ENCODE data around the gene CAAP1. TPM values are rescaled to one million over a fixed set of nuclear protein-coding genes. Genes with fewer than 3 reads are reported as not detected.

The CAAP1 gene
- polyA plus RNA-seq, 4 donors = 9.2 to 36.3 (median 19.7) TPM

- H3K27ac ChIP-seq (ENCODE audit: low read depth in 1 of 3, low read length in 2 of 3) = no peak overlapping the region
- H3K4me3 ChIP-seq (ENCODE audit: low read depth in 1 of 3, low read length in 3 of 3) = no peak overlapping the region
- FAIRE-seq = no peak
- 13 to 61% (median 39%) methylated on average over 1 of the region's 1 CpG for WGBS, 3 donors
- H3K36me3 ChIP-seq (ENCODE audit: control insufficient read depth in 3 of 3, insufficient read depth in 2 of 3, low read depth in 1 of 3, low read length in 3 of 3) = peaks cover 12 to 23% (median 13%) of the 10 kb centered on the region in 3 donors
- H3K9me3 ChIP-seq (ENCODE audit: control insufficient read depth in 2 of 2, insufficient read depth in 1 of 2, low read depth in 1 of 2, low read length in 1 of 2) = no peaks in the 10 kb centered on the region
- no peaks in the 10 kb centered on the region for H3K4me1 ChIP-seq (ENCODE audit: control insufficient read depth in 3 of 3, insufficient read depth in 2 of 3, low read depth in 1 of 3, low read length in 2 of 3)
- DNase-seq = no peak
- no peaks in the 10 kb centered on the region for H3K27me3 ChIP-seq (ENCODE audit: control insufficient read depth in 3 of 3, insufficient read depth in 3 of 3, low read length in 3 of 3)
Measured at GRCh38 chr9:26919698-26920097, 27.1 kb upstream of the CAAP1 start.

DNA sequence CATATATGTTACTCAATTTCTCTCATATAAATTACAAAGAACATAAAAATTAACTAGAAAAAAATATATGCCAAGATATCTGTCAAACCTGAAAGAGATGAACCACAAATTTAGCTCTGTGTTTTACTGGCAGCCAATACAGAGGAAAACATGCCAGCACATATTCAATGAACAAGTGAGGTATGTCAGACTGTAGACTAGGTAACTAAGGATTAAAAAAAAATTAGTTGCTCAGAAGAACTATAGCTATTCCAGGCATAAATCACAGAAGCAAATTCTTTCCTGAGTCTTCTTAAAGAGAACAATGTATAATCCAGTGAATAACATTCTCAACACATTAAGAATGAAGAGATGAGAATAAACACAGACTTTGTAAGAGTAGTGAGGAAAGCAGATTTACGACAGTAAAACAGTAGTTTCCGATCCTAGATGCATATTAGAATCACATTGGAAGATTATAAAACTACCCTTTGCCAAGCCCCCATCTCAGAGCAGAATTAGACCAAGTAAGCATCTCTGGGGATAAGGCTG is 20.6 kb upstream of the CAAP1 start:
- Histone ChIP-seq H3K36me3 (ENCODE audit: control insufficient read depth in 3 of 3, insufficient read depth in 2 of 3, low read depth in 1 of 3, low read length in 3 of 3) (peaks cover 5 to 13% (median 8%) of the 10 kb centered on the region in 3 donors), H3K27ac (ENCODE audit: low read depth in 1 of 3, low read length in 2 of 3) (no peak overlapping the region), H3K4me3 (ENCODE audit: low read depth in 1 of 3, low read length in 3 of 3) (no peak overlapping the region), H3K27me3 (ENCODE audit: control insufficient read depth in 3 of 3, insufficient read depth in 3 of 3, low read length in 3 of 3) (no peaks in the 10 kb centered on the region), H3K4me1 (ENCODE audit: control insufficient read depth in 3 of 3, insufficient read depth in 2 of 3, low read depth in 1 of 3, low read length in 2 of 3) (no peaks in the 10 kb centered on the region), H3K9me3 (ENCODE audit: control insufficient read depth in 2 of 2, insufficient read depth in 1 of 2, low read depth in 1 of 2, low read length in 1 of 2) (no peaks in the 10 kb centered on the region)
- DNase-seq (no peak), FAIRE-seq (no peak)
- WGBS, 3 donors = 97 to 100% (median 99%) methylated on average over 2 of the region's 2 CpGs

DNA sequence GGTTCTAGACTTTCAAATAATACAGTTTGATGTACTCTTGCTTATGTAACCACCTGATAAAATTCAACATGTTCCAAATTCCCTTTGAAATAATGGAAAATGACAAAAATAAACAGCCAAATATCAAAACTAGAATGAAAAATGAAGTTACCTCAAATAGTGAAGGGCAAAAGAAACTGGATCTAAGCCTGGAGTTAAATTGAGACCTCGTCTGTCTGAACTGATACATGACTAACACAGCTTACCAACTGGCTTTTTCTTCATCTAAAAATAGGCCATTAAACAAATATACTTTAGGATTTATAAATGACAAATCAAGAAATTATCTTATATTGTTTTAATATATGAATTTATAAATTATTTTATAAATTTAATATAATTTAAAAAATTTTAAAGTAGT is 12.1 kb upstream of the CAAP1 start:
- no peak for DNase-seq
- WGBS, 3 donors = 78 to 90% (median 83%) methylated on average over 1 of the region's 1 CpG
- Histone ChIP-seq H3K4me3 (ENCODE audit: low read depth in 1 of 3, low read length in 3 of 3) (no peak overlapping the region), H3K36me3 (ENCODE audit: control insufficient read depth in 3 of 3, insufficient read depth in 2 of 3, low read depth in 1 of 3, low read length in 3 of 3) (peaks cover 3 to 18% (median 6%) of the 10 kb centered on the region in 3 donors), H3K4me1 (ENCODE audit: control insufficient read depth in 3 of 3, insufficient read depth in 2 of 3, low read depth in 1 of 3, low read length in 2 of 3) (no peaks in the 10 kb centered on the region), H3K27me3 (ENCODE audit: control insufficient read depth in 3 of 3, insufficient read depth in 3 of 3, low read length in 3 of 3) (no peaks in the 10 kb centered on the region), H3K9me3 (ENCODE audit: control insufficient read depth in 2 of 2, insufficient read depth in 1 of 2, low read depth in 1 of 2, low read length in 1 of 2) (no peaks in the 10 kb centered on the region), H3K27ac (ENCODE audit: low read depth in 1 of 3, low read length in 2 of 3) (no peak overlapping the region)
- FAIRE-seq = no peak

DNA sequence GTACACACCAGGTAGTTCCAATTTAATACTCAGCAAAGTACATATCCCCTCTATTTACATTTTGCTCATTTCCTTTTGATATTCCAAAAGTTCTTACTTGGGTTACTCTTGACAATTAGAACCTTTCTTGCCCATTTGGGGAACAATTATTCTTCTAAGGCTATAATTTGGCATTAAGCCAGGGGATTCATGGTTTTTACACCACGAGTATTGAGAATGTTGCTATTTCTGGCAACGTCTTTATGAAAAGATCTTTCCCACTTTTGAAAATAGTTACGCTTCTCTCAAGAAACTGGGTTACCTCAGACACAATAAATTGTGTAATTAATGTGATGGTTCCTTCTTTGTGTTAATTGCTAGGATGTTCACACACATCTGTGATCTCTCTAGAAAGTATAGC is 11.5 kb upstream of the CAAP1 start:
- no peaks in the 10 kb centered on the region for H3K9me3 ChIP-seq (ENCODE audit: control insufficient read depth in 2 of 2, insufficient read depth in 1 of 2, low read depth in 1 of 2, low read length in 1 of 2)
- no peaks in the 10 kb centered on the region for H3K4me1 ChIP-seq (ENCODE audit: control insufficient read depth in 3 of 3, insufficient read depth in 2 of 3, low read depth in 1 of 3, low read length in 2 of 3)
- no peak overlapping the region for H3K4me3 ChIP-seq (ENCODE audit: low read depth in 1 of 3, low read length in 3 of 3)
- no peak overlapping the region for H3K27ac ChIP-seq (ENCODE audit: low read depth in 1 of 3, low read length in 2 of 3)
- DNase-seq (no peak), FAIRE-seq (no peak)
- H3K36me3 ChIP-seq (ENCODE audit: control insufficient read depth in 3 of 3, insufficient read depth in 2 of 3, low read depth in 1 of 3, low read length in 3 of 3) = peaks cover 3 to 18% (median 6%) of the 10 kb centered on the region in 3 donors
- H3K27me3 ChIP-seq (ENCODE audit: control insufficient read depth in 3 of 3, insufficient read depth in 3 of 3, low read length in 3 of 3) = no peaks in the 10 kb centered on the region
- 64 to 80% (median 78%) methylated on average over 3 of the region's 3 CpGs for WGBS, 3 donors

GRCh38 chr9:26893030-26893676 is 551 bp upstream of the CAAP1 start:
- FAIRE-seq (no peak), DNase-seq (no peak)
- Histone ChIP-seq H3K9me3 (ENCODE audit: control insufficient read depth in 2 of 2, insufficient read depth in 1 of 2, low read depth in 1 of 2, low read length in 1 of 2) (peaks cover 0 to 12% of the 10 kb centered on the region in 2 donors), H3K4me1 (ENCODE audit: control insufficient read depth in 3 of 3, insufficient read depth in 2 of 3, low read depth in 1 of 3, low read length in 2 of 3) (peaks cover 0 to 6% (median 5%) of the 10 kb centered on the region in 3 donors), H3K27me3 (ENCODE audit: control insufficient read depth in 3 of 3, insufficient read depth in 3 of 3, low read length in 3 of 3) (no peaks in the 10 kb centered on the region), H3K27ac (ENCODE audit: low read depth in 1 of 3, low read length in 2 of 3) (peak overlapping the region; percentile 95 to 100 (median 97)), H3K36me3 (ENCODE audit: control insufficient read depth in 3 of 3, insufficient read depth in 2 of 3, low read depth in 1 of 3, low read length in 3 of 3) (peaks cover 0 to 9% (median 0%) of the 10 kb centered on the region in 3 donors), H3K4me3 (ENCODE audit: low read depth in 1 of 3, low read length in 3 of 3) (peak overlapping the region in 2 of 3 donors; percentile 71 to 74)
- WGBS, 3 donors = 10 to 20% (median 12%) methylated on average over 7 of the region's 7 CpGs

DNA sequence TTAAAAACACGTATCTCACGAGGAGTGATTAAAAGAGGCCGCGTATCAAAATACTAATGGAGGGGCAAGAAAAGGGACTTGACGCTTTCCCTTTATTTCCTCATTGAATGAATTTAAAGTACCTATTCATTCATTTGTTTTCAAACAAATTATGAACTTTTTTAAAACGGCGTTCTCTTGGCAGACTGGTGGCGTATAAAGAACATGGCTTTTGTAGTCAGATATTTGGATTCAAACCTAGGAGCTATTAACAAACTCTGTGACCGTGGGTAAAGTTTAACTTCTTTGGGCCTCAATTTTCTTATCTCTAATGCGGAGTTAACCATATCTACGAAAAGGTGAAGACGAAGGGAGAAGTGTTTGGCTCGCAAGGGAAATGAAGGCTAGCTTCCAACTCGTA is 876 bp downstream of the CAAP1 start:
- Histone ChIP-seq H3K4me3 (ENCODE audit: low read depth in 1 of 3, low read length in 3 of 3) (peak overlapping the region; percentile 71 to 91 (median 74)), H3K4me1 (ENCODE audit: control insufficient read depth in 3 of 3, insufficient read depth in 2 of 3, low read depth in 1 of 3, low read length in 2 of 3) (peaks cover 0 to 6% (median 5%) of the 10 kb centered on the region in 3 donors), H3K9me3 (ENCODE audit: control insufficient read depth in 2 of 2, insufficient read depth in 1 of 2, low read depth in 1 of 2, low read length in 1 of 2) (peaks cover 0 to 12% of the 10 kb centered on the region in 2 donors), H3K27me3 (ENCODE audit: control insufficient read depth in 3 of 3, insufficient read depth in 3 of 3, low read length in 3 of 3) (no peaks in the 10 kb centered on the region), H3K27ac (ENCODE audit: low read depth in 1 of 3, low read length in 2 of 3) (peak overlapping the region; percentile 95 to 100 (median 97)), H3K36me3 (ENCODE audit: control insufficient read depth in 3 of 3, insufficient read depth in 2 of 3, low read depth in 1 of 3, low read length in 3 of 3) (peaks cover 0 to 13% (median 0%) of the 10 kb centered on the region in 3 donors)
- FAIRE-seq = no peak
- DNase-seq = peak in 1 of 2 donors; percentile 48
- WGBS, 3 donors = 1% methylated on average over 14 of the region's 14 CpGs

DNA sequence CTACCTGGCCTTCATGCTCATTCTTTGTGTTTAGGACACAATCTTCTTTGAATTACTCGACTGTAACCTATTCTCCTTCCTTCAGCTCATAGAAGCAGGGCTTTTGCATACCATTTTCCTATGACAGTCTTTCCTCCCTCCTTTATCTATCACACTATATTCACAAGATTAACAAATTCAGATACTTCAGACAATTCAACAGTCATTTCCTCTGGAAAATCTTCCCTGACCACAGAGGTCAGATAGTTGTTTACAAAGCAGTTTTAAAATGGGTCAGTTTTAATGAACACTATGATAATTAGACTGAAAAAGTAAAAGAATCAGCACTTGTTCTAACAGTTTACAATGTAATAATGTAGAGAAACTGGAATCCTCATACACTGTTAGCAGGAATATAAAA is 4.3 kb downstream of the CAAP1 start:
- Histone ChIP-seq H3K4me1 (ENCODE audit: control insufficient read depth in 3 of 3, insufficient read depth in 2 of 3, low read depth in 1 of 3, low read length in 2 of 3) (peaks cover 0 to 5% (median 0%) of the 10 kb centered on the region in 3 donors), H3K9me3 (ENCODE audit: control insufficient read depth in 2 of 2, insufficient read depth in 1 of 2, low read depth in 1 of 2, low read length in 1 of 2) (no peaks in the 10 kb centered on the region), H3K27ac (ENCODE audit: low read depth in 1 of 3, low read length in 2 of 3) (no peak overlapping the region), H3K4me3 (ENCODE audit: low read depth in 1 of 3, low read length in 3 of 3) (no peak overlapping the region), H3K27me3 (ENCODE audit: control insufficient read depth in 3 of 3, insufficient read depth in 3 of 3, low read length in 3 of 3) (no peaks in the 10 kb centered on the region), H3K36me3 (ENCODE audit: control insufficient read depth in 3 of 3, insufficient read depth in 2 of 3, low read depth in 1 of 3, low read length in 3 of 3) (peaks cover 0 to 15% (median 1%) of the 10 kb centered on the region in 3 donors)
- 71 to 81% (median 73%) methylated on average over 1 of the region's 1 CpG for WGBS, 3 donors
- FAIRE-seq (no peak), DNase-seq (no peak)

DNA sequence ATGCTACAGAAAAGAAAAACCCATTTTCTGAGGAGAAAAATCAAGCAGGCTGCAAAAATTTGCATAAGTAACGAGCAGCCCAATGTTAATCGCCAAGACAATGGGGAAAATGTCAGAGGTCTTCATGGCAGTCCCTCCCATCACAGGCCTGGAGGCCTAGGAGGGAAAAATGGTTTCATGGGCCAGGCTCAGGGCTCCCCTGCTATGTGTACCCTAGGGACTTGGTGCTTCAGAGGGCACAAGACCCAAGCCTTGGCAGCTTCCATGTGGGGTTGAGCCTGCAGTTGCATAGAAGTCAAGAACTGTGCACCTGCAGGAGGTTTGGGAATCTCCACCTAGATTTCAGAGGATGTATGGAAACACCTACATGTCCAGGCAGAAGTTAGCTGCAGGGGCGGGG is 10.4 kb downstream of the CAAP1 start:
- FAIRE-seq = no peak
- no peaks in the 10 kb centered on the region for H3K27me3 ChIP-seq (ENCODE audit: control insufficient read depth in 3 of 3, insufficient read depth in 3 of 3, low read length in 3 of 3)
- WGBS, 3 donors = 95 to 98% (median 98%) methylated on average over 3 of the region's 3 CpGs
- no peak overlapping the region for H3K4me3 ChIP-seq (ENCODE audit: low read depth in 1 of 3, low read length in 3 of 3)
- DNase-seq = no peak
- peaks cover 3 to 36% (median 15%) of the 10 kb centered on the region in 3 donors for H3K36me3 ChIP-seq (ENCODE audit: control insufficient read depth in 3 of 3, insufficient read depth in 2 of 3, low read depth in 1 of 3, low read length in 3 of 3)
- H3K4me1 ChIP-seq (ENCODE audit: control insufficient read depth in 3 of 3, insufficient read depth in 2 of 3, low read depth in 1 of 3, low read length in 2 of 3) = no peaks in the 10 kb centered on the region
- no peak overlapping the region for H3K27ac ChIP-seq (ENCODE audit: low read depth in 1 of 3, low read length in 2 of 3)
- H3K9me3 ChIP-seq (ENCODE audit: control insufficient read depth in 2 of 2, insufficient read depth in 1 of 2, low read depth in 1 of 2, low read length in 1 of 2) = peaks cover 0 to 30% of the 10 kb centered on the region in 2 donors

Data from small intestine (tissue), 7 donors.